GM12875 (cell line): ENCODE data around the gene DLX3.
A peak's percentile ranks its signal among the peaks of the same experiment; 100 is the strongest.

ENCODE experiments used
- H3K4me3 ChIP-seq: one replicate; pipeline ENCODE4 v1.5.1; 2011; ENCODE audit warnings: low read depth, low read length, control low read depth
- CTCF ChIP-seq: IDR thresholded peaks from 2 replicates; pipeline ENCODE4 v1.5.1; 2011; ENCODE audit warnings: low read depth, mild to moderate bottlenecking, control low read depth, inconsistent platforms, low read length, moderate library complexity, borderline replicate concordance; ENCODE audit not compliant: insufficient read depth

The DLX3 gene

GRCh38 chr17:49996495-49997300 lies 1.7 kb upstream of the DLX3 start:
- no peak overlapping the region for H3K4me3 ChIP-seq
- peak; percentile 98 for TF ChIP-seq CTCF

GRCh38 chr17:49996121-49996494 lies 1.1 kb upstream of the DLX3 start:
- no peak overlapping the region for H3K4me3 ChIP-seq
- no peak for TF ChIP-seq CTCF

GRCh38 chr17:49994085-49995054 lies 654 bp downstream of the DLX3 start:
- TF ChIP-seq CTCF, result no peak
- H3K4me3 ChIP-seq, result no peak overlapping the region

- no peak for TF ChIP-seq CTCF
- H3K4me3 ChIP-seq, result peak overlapping the region; percentile 3
Observed at GRCh38 chr17:49993423-49994060, 1.5 kb downstream of the DLX3 start.

DNA sequence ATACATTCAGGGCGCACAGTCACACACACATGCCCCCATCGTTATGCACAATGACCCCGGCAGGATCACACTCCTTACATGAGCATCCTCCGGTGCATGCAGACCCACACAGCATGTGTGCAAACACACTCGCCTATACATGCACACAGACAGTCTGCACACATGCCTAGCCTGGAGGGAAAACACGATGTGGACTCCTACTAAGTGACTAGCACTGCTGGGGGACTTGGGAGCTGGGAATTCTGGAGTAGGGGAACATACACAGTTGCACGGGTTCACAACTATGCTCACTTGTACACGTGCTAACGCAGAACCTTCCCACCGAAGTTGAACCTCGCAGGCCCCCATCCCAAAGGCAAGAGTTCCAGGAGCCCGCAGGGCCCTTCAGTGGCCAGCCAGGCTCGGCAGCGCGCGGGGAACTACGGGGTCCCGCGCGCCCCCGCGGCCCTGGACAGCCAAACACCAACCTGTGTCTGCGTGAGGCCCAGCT lies 2.0 kb downstream of the DLX3 start:
- H3K4me3 ChIP-seq, result no peak overlapping the region
- no peak for TF ChIP-seq CTCF

GRCh38 chr17:49992191-49992932 lies 2.7 kb downstream of the DLX3 start:
- no peak for TF ChIP-seq CTCF
- H3K4me3 ChIP-seq, result no peak overlapping the region
